Bronchial epithelial cell (primary cell): Measurements from ENCODE around the gene OSBP2. TPM values are rescaled to one million over a fixed set of nuclear protein-coding genes. Genes with fewer than 3 reads are reported as not detected.
A peak's percentile ranks its signal among the peaks of the same experiment; 100 is the strongest.

ENCODE experiments used
- DNase-seq: peaks from one replicate; pipeline ENCODE4 v3.0.0-alpha.2; 2010; ENCODE audit warnings: low read depth
- FAIRE-seq: peaks from 2 replicates; lab custom pipeline; 2011; peaks lifted over from hg19 to GRCh38; lab: Jason Lieb, UNC
- H3K27me3 ChIP-seq: 2 replicates; pipeline ENCODE4 v1.5.1; 2011; ENCODE audit warnings: low read length; ENCODE audit not compliant: control insufficient read depth, insufficient read depth
- H3K36me3 ChIP-seq: 2 replicates; pipeline ENCODE4 v1.5.1; 2011; ENCODE audit warnings: low read length; ENCODE audit not compliant: control insufficient read depth, insufficient read depth
- H3K4me3 ChIP-seq: 2 replicates; pipeline ENCODE4 v1.5.1; 2011; ENCODE audit warnings: mild to moderate bottlenecking, low read depth, low read length, control low read depth
- CTCF ChIP-seq: IDR thresholded peaks from 2 replicates; pipeline ENCODE4 v1.5.1; 2011; ENCODE audit warnings: mild to moderate bottlenecking, moderate library complexity, low read length, control low read depth, inconsistent platforms; ENCODE audit not compliant: insufficient read depth, severe bottlenecking
- total RNA-seq: library from RNA; depleted of rRNA; stranded (reverse); fragments of >200 nt; gene quantifications from 2 replicates; pipeline ENCODE4 v1.2.1, GENCODE V29; 2014

OSBP2 gene
- total RNA-seq, 1 donor from 2014 or later: 23.4 TPM

GRCh38 chr22:30948930-30949342 lies 254.3 kb downstream of the OSBP2 start:
- TF ChIP-seq CTCF: no peak
- DNase-seq: no peak

DNA sequence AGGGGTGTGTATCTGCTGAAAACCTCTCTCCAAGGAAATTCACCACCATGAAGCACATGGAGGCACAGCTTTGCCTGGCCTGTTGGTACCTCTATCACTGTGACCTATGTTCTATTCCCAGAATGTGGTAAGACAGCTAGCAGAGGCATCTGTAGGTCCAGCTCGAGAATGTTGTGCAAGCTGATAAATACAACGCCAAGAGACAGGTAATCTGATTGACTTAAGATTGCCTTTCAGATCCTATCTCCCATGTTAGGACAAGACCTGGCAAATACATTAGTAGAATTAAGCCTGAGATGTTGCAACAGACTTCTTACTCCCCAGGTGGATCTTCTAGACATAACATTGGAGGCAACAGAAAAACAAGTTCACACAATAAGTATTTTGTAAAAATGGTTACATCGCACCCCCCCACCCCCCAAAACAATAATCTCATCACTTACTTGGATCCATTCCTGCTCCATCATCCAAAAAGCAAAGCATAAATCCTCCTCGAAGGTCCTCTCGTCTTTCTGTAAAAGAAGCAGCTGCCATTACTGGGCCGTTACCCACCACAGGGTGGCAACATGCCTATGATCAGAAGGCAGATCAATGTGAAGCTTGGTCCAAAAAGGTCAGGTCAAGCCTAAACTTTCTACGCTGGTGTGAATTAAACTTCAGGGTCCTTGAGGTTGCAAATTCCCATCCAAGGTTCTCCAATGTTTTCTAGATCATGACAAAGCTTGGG lies 255.4 kb downstream of the OSBP2 start:
- peak; percentile 4 for DNase-seq
- no peak for FAIRE-seq
- peaks cover 16% of the 10 kb centered on the region for H3K36me3 ChIP-seq
- H3K27me3 ChIP-seq: no peaks in the 10 kb centered on the region
- no peak for TF ChIP-seq CTCF
- H3K4me3 ChIP-seq: no peak overlapping the region

More at GRCh38 chr22:30948930-30949342, 254.3 kb downstream of the OSBP2 start:
- no peak for FAIRE-seq
- peaks cover 22% of the 10 kb centered on the region for H3K36me3 ChIP-seq
- H3K4me3 ChIP-seq: no peak overlapping the region
- H3K27me3 ChIP-seq: no peaks in the 10 kb centered on the region

- FAIRE-seq (no peak), DNase-seq (no peak)
- Histone ChIP-seq H3K4me3 (no peak overlapping the region), H3K27me3 (no peaks in the 10 kb centered on the region), H3K36me3 (peaks cover 14% of the 10 kb centered on the region)
- no peak for TF ChIP-seq CTCF
These were observed 258.5 kb downstream of the OSBP2 start for GRCh38 chr22:30953206-30953605.

DNA sequence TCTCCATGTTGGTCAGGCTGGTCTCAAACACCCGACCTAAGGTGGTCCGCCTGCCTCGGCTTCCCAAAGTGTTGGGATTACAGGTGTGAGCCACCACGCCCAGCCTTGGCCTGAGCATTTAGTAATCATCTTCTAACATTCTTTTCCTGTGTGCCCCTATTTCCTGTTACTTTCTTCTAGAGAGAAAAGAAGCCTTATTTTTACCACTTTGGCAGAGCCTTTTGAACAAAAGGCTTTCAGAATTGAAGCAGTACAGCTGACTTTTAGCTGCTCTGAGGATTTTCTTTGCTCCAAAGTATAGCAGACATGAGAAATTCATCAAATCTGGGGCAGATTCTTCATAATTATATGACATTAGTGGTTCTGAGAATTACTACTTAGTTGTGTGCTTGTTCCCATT lies 260.5 kb downstream of the OSBP2 start:
- Histone ChIP-seq H3K27me3 (no peaks in the 10 kb centered on the region), H3K4me3 (no peak overlapping the region), H3K36me3 (peaks cover 6% of the 10 kb centered on the region)
- no peak for TF ChIP-seq CTCF
- no peak for DNase-seq
- no peak for FAIRE-seq

Other genes with a start within 250 kb of the OSBP2 start
- not detected in 2 replicates for gene SEC14L3, start 222.9 kb upstream of the OSBP2 start, total RNA-seq
- gene SEC14L4, start 189.2 kb upstream of the OSBP2 start, total RNA-seq: under 0.01 TPM in 1 of 2 replicates, not detected in the other
- not detected in 2 replicates for gene SEC14L6, start 148.1 kb upstream of the OSBP2 start, total RNA-seq
- gene GAL3ST1, start 120.2 kb upstream of the OSBP2 start, total RNA-seq: 0.13 and 0.26 TPM in 2 replicates
- 97.2 and 108 TPM in 2 replicates for gene PES1, start 103.0 kb upstream of the OSBP2 start, total RNA-seq
- 1.1 and 3.7 TPM in 2 replicates for gene TCN2, start 87.7 kb upstream of the OSBP2 start, total RNA-seq
- gene SLC35E4, start 59.1 kb upstream of the OSBP2 start, total RNA-seq: 4.7 and 9.0 TPM in 2 replicates
- 5.3 and 11.3 TPM in 2 replicates for gene DUSP18, start 27.0 kb upstream of the OSBP2 start, total RNA-seq